Measurements from ENCODE around the gene LRP1B. TPM values are rescaled to one million over a fixed set of nuclear protein-coding genes. Genes with fewer than 3 reads are reported as not detected.

LRP1B gene
- total RNA-seq, 1 experiment from 2014 or later = not detected

DNA sequence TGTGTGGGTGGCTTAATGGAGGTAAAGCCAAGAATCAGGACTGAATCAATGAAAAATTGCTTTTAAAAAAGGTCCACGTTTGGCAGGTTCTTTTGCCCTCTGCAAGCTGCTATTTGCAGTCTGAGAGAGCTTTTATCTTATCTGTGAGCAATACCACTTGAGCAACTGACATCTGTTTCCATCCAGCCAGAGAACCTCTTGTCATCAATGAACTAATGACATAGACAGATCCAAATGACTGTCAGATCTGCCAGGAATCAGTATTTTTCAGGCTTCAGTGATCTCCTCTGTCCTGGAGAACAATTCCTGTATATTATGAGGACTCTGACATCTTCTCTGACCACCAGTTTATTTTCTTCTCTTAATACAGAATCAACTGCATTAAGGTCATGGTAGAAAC, 608.1 kb downstream of the LRP1B start:
- H3K4me3 ChIP-seq = no peak overlapping the region
- no peaks in the 10 kb centered on the region for H3K9me3 ChIP-seq
- H3K36me3 ChIP-seq = no peaks in the 10 kb centered on the region
- no peak for DNase-seq
- H3K27me3 ChIP-seq = no peaks in the 10 kb centered on the region

DNA sequence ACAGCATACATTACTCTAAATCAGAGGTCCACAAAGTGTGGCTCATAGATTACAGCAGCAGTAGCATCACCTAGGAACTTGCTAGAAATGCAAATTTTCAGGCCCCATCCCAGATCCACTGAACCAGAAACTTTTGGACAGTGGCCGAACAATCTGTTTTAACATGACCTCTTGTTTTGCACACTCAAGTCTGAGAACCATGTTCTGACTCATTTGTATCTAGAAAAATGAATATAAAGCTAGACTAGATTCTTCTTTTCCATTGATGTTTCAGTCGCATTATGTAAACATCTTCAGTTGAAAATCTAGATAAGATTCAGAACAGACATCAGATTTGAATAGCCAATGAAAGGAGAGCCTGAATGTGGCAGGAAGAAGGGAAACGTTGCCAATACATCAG, 608.8 kb downstream of the LRP1B start:
- Histone ChIP-seq H3K4me3 (no peak overlapping the region), H3K36me3 (no peaks in the 10 kb centered on the region), H3K9me3 (no peaks in the 10 kb centered on the region), H3K27me3 (no peaks in the 10 kb centered on the region)
- no peak for DNase-seq

DNA sequence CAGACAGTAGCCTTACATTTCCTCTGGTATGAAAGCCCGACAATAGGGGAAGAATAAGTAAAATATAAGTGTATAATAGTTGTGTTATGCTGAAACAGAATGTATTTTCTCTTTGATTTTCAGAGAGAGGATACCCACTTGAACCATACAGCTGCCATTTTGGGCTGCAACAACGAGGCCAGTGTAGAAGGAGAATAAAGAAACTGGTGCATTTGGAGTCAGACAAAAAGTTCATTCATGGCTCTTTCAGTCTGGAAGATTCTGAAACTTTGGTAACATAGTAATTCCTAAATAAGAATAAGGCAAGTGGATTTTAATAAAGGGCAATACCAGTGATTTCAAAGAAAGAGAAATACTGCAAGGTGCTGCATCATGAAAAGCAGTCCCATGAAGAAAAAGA, 610.9 kb downstream of the LRP1B start:
- H3K9me3 ChIP-seq = no peaks in the 10 kb centered on the region
- no peaks in the 10 kb centered on the region for H3K27me3 ChIP-seq
- no peaks in the 10 kb centered on the region for H3K36me3 ChIP-seq
- DNase-seq = no peak
- no peak overlapping the region for H3K4me3 ChIP-seq

DNA sequence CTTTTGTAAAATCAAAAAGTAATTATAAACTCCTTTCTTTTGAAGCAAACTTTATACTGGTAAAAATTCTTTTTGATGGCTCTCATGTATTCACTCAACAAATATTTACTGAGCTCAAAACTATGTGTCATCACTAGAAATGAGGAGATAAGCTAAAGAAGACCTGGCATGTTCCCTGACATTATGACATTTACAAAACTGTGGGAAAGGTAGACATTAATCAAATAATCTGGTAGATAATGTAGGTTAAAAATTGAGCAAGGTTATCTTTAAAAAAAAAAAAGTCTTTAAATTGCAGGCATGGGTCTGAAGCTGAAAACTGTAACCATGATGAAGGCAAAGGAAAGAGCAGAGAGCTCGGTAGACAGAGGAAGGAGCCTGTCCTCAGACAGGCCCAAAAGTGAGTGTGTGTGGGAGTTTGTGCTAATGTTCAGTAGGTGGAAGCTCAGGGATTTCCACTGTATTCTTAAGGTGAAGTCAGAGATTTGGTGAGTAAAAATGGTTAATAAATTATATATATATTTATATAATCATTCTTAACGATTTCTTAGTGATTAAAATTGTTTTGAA, 612.9 kb downstream of the LRP1B start:
- Histone ChIP-seq H3K27me3 (no peaks in the 10 kb centered on the region), H3K9me3 (no peaks in the 10 kb centered on the region)

DNA sequence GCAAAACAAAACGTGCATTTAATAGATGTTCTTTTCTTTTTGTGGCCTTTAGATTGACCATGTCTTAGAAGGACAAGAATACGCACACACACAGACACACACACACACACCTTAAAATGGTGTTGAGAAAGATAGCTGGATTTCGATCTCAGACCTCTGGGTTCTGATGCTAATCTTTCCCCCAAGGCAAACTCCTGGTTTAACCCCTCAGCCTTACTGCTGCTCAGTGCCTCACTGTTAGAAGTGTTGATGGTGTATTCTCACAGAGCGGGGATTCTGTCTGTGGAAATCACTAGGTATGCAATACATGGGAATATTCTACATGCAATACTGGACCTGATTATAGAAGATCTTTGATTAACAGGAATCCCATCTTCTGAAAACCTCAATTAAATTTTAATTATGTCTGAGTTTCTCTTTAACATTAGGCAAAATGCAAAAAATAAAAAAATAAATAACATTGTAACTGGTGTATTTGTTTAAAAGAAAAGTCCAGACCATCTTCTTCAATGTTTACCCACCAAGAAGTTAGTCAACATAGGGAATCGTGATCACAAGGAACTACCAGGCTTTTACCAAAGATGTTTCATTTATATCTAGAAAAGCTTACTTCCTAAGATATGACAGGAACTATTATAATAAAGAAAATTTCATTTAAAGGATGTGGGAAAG, 613.5 kb downstream of the LRP1B start:
- Histone ChIP-seq H3K36me3 (no peaks in the 10 kb centered on the region), H3K9me3 (no peaks in the 10 kb centered on the region), H3K27me3 (no peaks in the 10 kb centered on the region), H3K4me3 (no peak overlapping the region)
- no peak for DNase-seq

More for the DNA sequence above, 612.9 kb downstream of the LRP1B start:
- Histone ChIP-seq H3K4me3 (no peak overlapping the region), H3K36me3 (no peaks in the 10 kb centered on the region)
- no peak for DNase-seq

DNA sequence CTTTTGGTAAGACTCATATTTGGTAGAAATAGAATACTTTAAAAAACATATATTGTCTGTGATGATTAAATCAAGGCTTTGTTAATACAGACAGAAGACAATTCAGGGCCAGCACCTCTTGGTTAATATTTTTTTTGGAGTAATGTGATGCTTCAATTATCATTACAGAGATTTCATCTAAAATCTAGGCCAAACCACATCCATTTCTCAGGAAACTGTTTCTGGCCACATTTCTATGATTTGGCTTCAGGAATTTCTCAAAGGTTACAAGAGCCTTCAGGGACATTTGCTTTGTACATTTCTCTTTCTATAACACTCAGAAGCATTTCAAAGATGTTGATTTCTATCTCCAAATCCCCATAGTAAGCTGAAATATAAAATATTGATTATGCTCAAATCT, 614.9 kb downstream of the LRP1B start:
- no peak for DNase-seq
- H3K9me3 ChIP-seq = no peaks in the 10 kb centered on the region
- no peaks in the 10 kb centered on the region for H3K27me3 ChIP-seq
- no peaks in the 10 kb centered on the region for H3K36me3 ChIP-seq
- H3K4me3 ChIP-seq = no peak overlapping the region

DNA sequence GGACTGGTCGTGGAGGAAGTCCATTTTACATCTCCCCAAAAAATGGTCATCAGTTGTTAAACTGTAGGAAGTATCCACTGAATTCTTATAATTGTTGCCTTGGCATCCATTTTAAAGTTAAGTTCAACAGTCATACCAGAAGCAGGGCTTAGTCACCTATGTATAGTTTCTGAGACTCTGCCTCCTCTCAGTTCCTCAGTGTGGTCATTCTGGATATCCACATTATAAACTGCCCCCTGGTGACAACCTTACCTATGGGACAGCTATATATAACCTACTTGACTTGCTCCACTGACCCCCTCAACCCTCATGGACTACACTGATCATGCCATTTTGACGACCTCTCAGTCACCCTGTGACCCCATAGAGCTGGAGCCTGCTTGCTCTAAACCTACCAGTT, 617.0 kb downstream of the LRP1B start:
- no peak overlapping the region for H3K4me3 ChIP-seq
- no peaks in the 10 kb centered on the region for H3K27me3 ChIP-seq
- H3K9me3 ChIP-seq = no peaks in the 10 kb centered on the region
- DNase-seq = no peak
- no peaks in the 10 kb centered on the region for H3K36me3 ChIP-seq

DNA sequence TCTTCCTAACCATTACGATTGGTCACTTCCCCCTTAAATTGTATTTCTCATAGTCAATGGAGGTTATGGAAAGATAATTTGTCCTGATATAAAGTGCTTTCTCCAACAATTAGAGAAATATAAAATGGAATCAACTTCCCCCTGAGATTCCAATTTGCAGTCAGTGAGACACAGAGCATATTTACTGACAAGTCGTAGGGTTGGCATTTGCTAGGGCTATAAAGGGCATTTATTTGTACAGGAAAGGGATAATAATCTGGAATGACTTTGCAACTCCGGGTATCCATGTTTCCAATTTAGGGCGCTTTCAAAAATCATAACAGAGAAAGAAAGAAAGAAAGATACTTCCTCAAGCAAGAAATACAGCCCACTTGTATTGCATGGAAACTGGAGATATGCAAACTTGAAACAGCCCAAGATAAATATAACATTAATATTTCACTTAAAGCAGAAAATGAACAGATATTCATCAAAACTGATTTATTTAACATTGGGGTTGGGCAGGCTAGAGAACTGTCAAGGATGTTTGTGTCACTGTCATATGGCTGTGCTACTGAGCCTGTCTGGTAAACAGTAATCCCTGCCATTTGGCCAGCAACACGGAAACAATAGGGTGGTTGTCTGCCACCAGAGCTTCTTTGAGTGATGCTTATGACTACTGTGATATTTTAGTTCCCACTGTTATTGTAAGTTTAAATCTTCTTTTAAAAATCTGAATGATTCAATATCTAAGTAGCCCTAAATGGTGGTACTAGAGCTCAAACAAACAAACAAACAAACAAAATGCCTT, 621.8 kb downstream of the LRP1B start:
- Histone ChIP-seq H3K27me3 (no peaks in the 10 kb centered on the region), H3K36me3 (no peaks in the 10 kb centered on the region), H3K4me3 (no peak overlapping the region), H3K9me3 (no peaks in the 10 kb centered on the region)
- no peak for DNase-seq

DNA sequence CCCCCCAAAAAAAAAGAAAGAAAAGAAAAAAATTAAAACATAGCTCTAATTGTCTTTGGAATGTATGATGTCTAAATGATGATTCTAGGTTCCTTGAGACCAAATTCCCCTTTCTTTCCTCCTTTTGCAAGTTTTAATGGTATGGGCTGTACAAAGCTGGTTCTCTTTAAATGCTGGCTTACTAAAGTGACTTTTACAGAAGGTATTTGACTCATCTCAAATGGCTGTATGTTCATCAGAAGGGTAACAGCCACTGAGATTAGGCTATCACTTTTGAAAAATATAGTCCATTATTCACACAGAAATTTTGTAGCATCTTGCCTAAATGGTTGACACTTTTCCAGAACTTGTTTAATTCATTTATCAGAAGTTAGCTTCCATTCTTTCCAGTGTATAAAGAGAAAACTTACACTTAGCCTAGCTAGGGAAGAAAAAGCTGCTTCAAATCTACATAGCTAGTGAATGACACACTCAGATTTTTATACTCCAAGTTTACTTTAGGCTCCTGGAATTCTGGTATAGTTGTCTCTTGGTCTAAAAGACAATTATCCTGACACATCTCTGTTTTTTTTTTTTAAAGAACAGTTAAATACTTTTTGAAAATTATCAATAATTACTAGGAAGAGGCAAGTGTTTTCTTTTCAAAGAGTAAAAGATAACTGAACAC, 622.6 kb downstream of the LRP1B start:
- no peak overlapping the region for H3K4me3 ChIP-seq
- DNase-seq = no peak
- H3K9me3 ChIP-seq = no peaks in the 10 kb centered on the region
- no peaks in the 10 kb centered on the region for H3K36me3 ChIP-seq
- H3K27me3 ChIP-seq = no peaks in the 10 kb centered on the region

DNA sequence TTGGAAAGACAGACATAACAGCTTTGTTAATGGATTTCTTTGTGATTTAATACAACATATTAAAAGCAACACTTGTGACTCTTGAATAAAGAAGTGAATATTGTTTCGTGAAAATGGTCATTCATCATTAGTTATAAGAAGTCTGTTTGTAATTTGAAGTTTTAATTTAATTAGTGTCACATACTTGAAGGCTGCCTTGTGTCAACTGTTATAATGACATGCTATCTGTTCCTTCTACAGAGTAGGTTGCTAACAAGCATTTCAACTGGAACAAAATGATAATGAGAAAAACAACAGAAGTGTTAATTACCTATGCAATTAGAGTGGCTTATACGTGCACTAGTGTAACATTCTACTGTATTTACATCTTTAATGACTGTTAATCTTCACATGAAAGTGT, 624.7 kb downstream of the LRP1B start:
- Histone ChIP-seq H3K4me3 (no peak overlapping the region), H3K36me3 (no peaks in the 10 kb centered on the region), H3K27me3 (no peaks in the 10 kb centered on the region), H3K9me3 (no peaks in the 10 kb centered on the region)
- DNase-seq = no peak

DNA sequence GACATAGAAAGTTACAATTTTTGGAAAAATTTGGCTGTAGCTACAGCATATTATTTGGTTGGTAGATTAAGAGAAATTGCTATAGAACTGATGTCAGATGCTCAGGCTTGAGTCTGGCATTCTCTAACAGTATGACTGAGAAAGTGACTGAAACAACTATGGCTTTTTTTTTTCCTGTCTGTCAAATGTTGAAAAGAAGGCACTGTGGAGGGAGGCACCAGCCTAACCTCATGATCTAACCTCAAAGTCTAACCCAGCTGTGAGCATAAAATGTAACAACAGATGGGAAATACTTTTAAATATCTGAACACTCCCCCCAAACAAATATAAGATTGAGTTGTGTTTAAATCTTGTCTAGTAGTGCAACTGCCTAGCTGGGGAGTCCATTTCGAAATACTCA, 629.1 kb downstream of the LRP1B start:
- no peaks in the 10 kb centered on the region for H3K27me3 ChIP-seq
- H3K4me3 ChIP-seq = no peak overlapping the region
- no peaks in the 10 kb centered on the region for H3K36me3 ChIP-seq
- DNase-seq = no peak
- no peaks in the 10 kb centered on the region for H3K9me3 ChIP-seq

DNA sequence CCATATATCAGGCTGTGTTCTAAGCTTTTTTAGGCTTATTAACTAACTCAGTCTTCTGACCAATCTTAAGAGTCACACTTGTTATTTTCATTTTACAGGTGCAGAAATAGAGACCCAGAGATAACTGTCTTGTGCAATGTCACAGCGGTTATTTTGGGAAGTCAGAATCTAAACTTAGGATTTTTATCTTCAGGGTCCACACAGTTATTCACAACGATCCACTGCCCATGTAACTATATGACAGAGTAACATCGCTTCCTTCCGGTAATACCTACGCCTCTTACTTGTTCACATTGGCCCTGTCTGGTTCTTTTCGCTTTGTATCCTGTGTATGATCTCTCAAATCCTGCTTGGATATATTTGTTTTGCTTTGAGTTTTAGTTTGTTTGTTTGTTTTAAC, 631.7 kb downstream of the LRP1B start:
- Histone ChIP-seq H3K9me3 (no peaks in the 10 kb centered on the region), H3K27me3 (no peaks in the 10 kb centered on the region), H3K36me3 (no peaks in the 10 kb centered on the region), H3K4me3 (no peak overlapping the region)
- no peak for DNase-seq

DNA sequence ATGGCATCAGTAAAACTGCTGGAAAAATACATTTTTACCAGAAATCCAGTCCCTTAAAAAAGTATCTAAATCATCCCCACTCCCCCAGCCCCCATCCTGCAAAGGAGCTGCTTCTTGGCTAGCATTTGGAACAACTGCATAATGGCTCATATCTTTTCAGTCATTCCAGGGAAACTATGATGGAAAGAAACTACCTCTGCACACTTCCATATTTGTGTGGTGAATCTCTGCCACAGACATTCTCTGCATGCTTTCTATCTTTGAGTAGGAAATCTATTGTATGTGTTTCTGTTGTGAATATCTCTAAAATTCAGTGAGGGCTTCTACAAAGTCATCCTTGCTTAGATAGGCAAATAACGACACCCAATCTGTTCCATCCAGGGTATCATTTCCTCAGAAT, 632.3 kb downstream of the LRP1B start:
- DNase-seq = no peak
- Histone ChIP-seq H3K36me3 (no peaks in the 10 kb centered on the region), H3K4me3 (no peak overlapping the region), H3K9me3 (no peaks in the 10 kb centered on the region), H3K27me3 (no peaks in the 10 kb centered on the region)

DNA sequence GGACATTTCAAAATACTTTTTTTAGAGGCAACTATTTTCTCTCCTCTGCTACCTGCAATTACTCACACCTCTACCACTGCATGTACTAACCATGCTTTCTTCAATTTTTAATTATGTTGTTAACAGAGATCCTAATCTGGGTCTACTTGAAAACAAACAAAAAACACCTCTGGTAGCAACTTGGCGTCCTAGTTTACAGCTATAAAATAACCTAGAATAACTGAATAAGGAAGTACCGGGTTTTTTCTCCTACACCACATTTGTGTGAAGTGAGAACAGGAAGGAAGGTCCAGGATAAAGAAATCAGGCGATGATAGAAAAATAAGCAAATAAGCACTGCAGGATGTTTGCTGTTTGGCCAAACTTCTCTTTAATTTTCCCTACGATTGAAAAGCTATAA, 633.5 kb downstream of the LRP1B start:
- no peak overlapping the region for H3K4me3 ChIP-seq
- no peaks in the 10 kb centered on the region for H3K27me3 ChIP-seq
- DNase-seq = no peak
- no peaks in the 10 kb centered on the region for H3K9me3 ChIP-seq
- H3K36me3 ChIP-seq = no peaks in the 10 kb centered on the region

DNA sequence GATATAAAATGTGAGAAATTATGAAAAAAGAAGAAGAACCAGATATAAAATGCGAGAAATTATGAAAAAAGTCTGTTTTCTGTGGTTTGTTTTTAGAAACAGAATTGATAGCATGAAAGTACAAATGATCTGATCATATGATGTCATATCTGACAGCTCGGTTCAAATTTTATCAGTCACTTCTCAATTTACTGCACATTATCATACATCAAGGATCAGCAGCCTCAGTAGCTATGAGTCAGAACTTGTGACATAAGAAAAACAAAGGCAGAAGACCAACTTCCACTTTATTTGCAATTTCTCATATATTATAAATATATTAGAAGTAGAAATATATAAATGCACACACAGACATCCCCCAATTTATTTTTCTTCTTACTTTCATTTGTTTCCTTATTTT, 634.0 kb downstream of the LRP1B start:
- H3K4me3 ChIP-seq = no peak overlapping the region
- no peaks in the 10 kb centered on the region for H3K36me3 ChIP-seq
- H3K9me3 ChIP-seq = no peaks in the 10 kb centered on the region
- DNase-seq = no peak
- H3K27me3 ChIP-seq = no peaks in the 10 kb centered on the region

DNA sequence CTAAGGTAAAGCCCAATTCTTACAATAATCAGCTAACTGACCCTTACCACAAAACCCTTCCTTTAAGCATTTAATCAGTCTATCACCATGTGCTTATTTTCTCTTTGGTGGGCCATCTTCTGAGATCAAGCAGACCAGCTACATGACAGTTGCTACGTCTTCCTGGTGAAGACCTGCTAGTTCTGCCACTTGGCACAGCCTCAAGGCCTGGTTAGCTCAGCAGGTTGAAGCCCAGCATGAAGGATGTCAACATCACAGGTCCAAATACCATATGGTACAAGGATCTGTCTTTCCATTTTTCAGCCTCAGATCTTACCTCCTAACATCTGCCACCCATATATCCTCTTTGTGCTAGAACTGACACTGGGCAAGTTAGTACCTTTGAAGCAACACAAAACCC, 636.9 kb downstream of the LRP1B start:
- H3K36me3 ChIP-seq = no peaks in the 10 kb centered on the region
- no peaks in the 10 kb centered on the region for H3K27me3 ChIP-seq
- DNase-seq = no peak
- no peak overlapping the region for H3K4me3 ChIP-seq
- no peaks in the 10 kb centered on the region for H3K9me3 ChIP-seq

DNA sequence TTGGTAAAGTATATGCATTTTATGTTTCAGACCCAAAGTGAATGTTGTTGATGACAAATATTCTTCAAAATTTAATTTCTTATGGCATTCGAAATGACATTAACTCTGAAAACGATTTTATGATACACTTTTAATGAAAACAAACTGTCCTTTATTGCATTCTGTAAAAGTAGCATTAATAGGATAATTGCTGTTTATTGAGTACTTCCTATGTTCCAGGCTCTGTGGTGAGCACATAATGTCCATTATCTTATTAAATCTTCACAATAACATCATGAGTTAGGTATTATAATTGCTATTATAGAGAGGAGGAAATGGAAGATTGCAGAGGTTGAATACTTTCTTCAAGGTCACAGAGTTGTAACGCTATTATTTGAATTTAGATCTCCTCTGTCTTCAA, 638.0 kb downstream of the LRP1B start:
- Histone ChIP-seq H3K9me3 (no peaks in the 10 kb centered on the region), H3K27me3 (no peaks in the 10 kb centered on the region), H3K4me3 (no peak overlapping the region), H3K36me3 (no peaks in the 10 kb centered on the region)
- no peak for DNase-seq

Data from MG63 (cell line).